ENCODE measurements around the gene CCSER1.

The CCSER1 gene

GRCh38 chr4:90495211-90495610 lies 368.0 kb downstream of the CCSER1 start:
- H3K27ac Mint-ChIP-seq: no peak overlapping the region
- DNase-seq (ENCODE audit: low spot score): no peak
- H3K27me3 Mint-ChIP-seq (ENCODE audit: low read depth): no peaks in the 10 kb centered on the region
- no peak overlapping the region for H3K4me3 Mint-ChIP-seq
- no peaks in the 10 kb centered on the region for H3K4me1 Mint-ChIP-seq (ENCODE audit: low read depth)
- H3K36me3 Mint-ChIP-seq (ENCODE audit: low read depth): no peaks in the 10 kb centered on the region
- peaks cover 5% of the 10 kb centered on the region for H3K9me3 Mint-ChIP-seq

- Mint-ChIP-seq H3K27me3 (ENCODE audit: low read depth) (no peaks in the 10 kb centered on the region), H3K27ac (no peak overlapping the region), H3K36me3 (ENCODE audit: low read depth) (no peaks in the 10 kb centered on the region), H3K4me3 (no peak overlapping the region), H3K4me1 (ENCODE audit: low read depth) (no peaks in the 10 kb centered on the region), H3K9me3 (peaks cover 5% of the 10 kb centered on the region)
- no peak for DNase-seq (ENCODE audit: low spot score)
Measured at GRCh38 chr4:90495936-90496335, 368.7 kb downstream of the CCSER1 start.

- Mint-ChIP-seq H3K9me3 (peaks cover 12% of the 10 kb centered on the region), H3K27ac (no peak overlapping the region), H3K4me3 (no peak overlapping the region), H3K4me1 (ENCODE audit: low read depth) (no peaks in the 10 kb centered on the region), H3K36me3 (ENCODE audit: low read depth) (no peaks in the 10 kb centered on the region), H3K27me3 (ENCODE audit: low read depth) (no peaks in the 10 kb centered on the region)
- no peak for DNase-seq (ENCODE audit: low spot score)
Measured at GRCh38 chr4:90498175-90498574, 371.0 kb downstream of the CCSER1 start.

- H3K27ac Mint-ChIP-seq: no peak overlapping the region
- H3K4me3 Mint-ChIP-seq: no peak overlapping the region
- H3K27me3 Mint-ChIP-seq (ENCODE audit: low read depth): no peaks in the 10 kb centered on the region
- peaks cover 29% of the 10 kb centered on the region for H3K9me3 Mint-ChIP-seq
- no peaks in the 10 kb centered on the region for H3K4me1 Mint-ChIP-seq (ENCODE audit: low read depth)
- no peak for DNase-seq (ENCODE audit: low spot score)
- H3K36me3 Mint-ChIP-seq (ENCODE audit: low read depth): no peaks in the 10 kb centered on the region
Measured at GRCh38 chr4:90503677-90504076, 376.5 kb downstream of the CCSER1 start.

GRCh38 chr4:90515191-90515590 lies 388.0 kb downstream of the CCSER1 start:
- Mint-ChIP-seq H3K27ac (no peak overlapping the region), H3K9me3 (peaks cover 10% of the 10 kb centered on the region), H3K4me3 (no peak overlapping the region), H3K36me3 (ENCODE audit: low read depth) (no peaks in the 10 kb centered on the region), H3K27me3 (ENCODE audit: low read depth) (no peaks in the 10 kb centered on the region), H3K4me1 (ENCODE audit: low read depth) (no peaks in the 10 kb centered on the region)
- no peak for DNase-seq (ENCODE audit: low spot score)

GRCh38 chr4:90528551-90528950 lies 401.4 kb downstream of the CCSER1 start:
- H3K27me3 Mint-ChIP-seq (ENCODE audit: low read depth): no peaks in the 10 kb centered on the region
- H3K27ac Mint-ChIP-seq: no peak overlapping the region
- DNase-seq (ENCODE audit: low spot score): no peak
- no peaks in the 10 kb centered on the region for H3K36me3 Mint-ChIP-seq (ENCODE audit: low read depth)
- H3K9me3 Mint-ChIP-seq: no peaks in the 10 kb centered on the region
- no peaks in the 10 kb centered on the region for H3K4me1 Mint-ChIP-seq (ENCODE audit: low read depth)
- H3K4me3 Mint-ChIP-seq: no peak overlapping the region

GRCh38 chr4:90536408-90536807 lies 409.2 kb downstream of the CCSER1 start:
- DNase-seq (ENCODE audit: low spot score): no peak
- Mint-ChIP-seq H3K9me3 (no peaks in the 10 kb centered on the region), H3K4me3 (no peak overlapping the region), H3K4me1 (ENCODE audit: low read depth) (no peaks in the 10 kb centered on the region), H3K36me3 (ENCODE audit: low read depth) (no peaks in the 10 kb centered on the region), H3K27me3 (ENCODE audit: low read depth) (no peaks in the 10 kb centered on the region), H3K27ac (no peak overlapping the region)

- Mint-ChIP-seq H3K4me3 (no peak overlapping the region), H3K36me3 (ENCODE audit: low read depth) (no peaks in the 10 kb centered on the region), H3K27me3 (ENCODE audit: low read depth) (no peaks in the 10 kb centered on the region), H3K4me1 (ENCODE audit: low read depth) (no peaks in the 10 kb centered on the region), H3K27ac (no peak overlapping the region), H3K9me3 (no peaks in the 10 kb centered on the region)
- DNase-seq (ENCODE audit: low spot score): no peak
Measured at GRCh38 chr4:90537491-90537890, 410.3 kb downstream of the CCSER1 start.

GRCh38 chr4:90540536-90540935 lies 413.3 kb downstream of the CCSER1 start:
- Mint-ChIP-seq H3K4me1 (ENCODE audit: low read depth) (no peaks in the 10 kb centered on the region), H3K4me3 (no peak overlapping the region), H3K36me3 (ENCODE audit: low read depth) (no peaks in the 10 kb centered on the region), H3K27me3 (ENCODE audit: low read depth) (no peaks in the 10 kb centered on the region), H3K9me3 (no peaks in the 10 kb centered on the region), H3K27ac (no peak overlapping the region)
- no peak for DNase-seq (ENCODE audit: low spot score)

- Mint-ChIP-seq H3K27ac (no peak overlapping the region), H3K27me3 (ENCODE audit: low read depth) (no peaks in the 10 kb centered on the region), H3K9me3 (no peaks in the 10 kb centered on the region), H3K4me3 (no peak overlapping the region), H3K4me1 (ENCODE audit: low read depth) (no peaks in the 10 kb centered on the region), H3K36me3 (ENCODE audit: low read depth) (no peaks in the 10 kb centered on the region)
- DNase-seq (ENCODE audit: low spot score): no peak
Measured at GRCh38 chr4:90542216-90542615, 415.0 kb downstream of the CCSER1 start.

- Mint-ChIP-seq H3K27ac (no peak overlapping the region), H3K4me1 (ENCODE audit: low read depth) (no peaks in the 10 kb centered on the region), H3K36me3 (ENCODE audit: low read depth) (no peaks in the 10 kb centered on the region), H3K9me3 (no peaks in the 10 kb centered on the region), H3K27me3 (ENCODE audit: low read depth) (no peaks in the 10 kb centered on the region), H3K4me3 (no peak overlapping the region)
- DNase-seq (ENCODE audit: low spot score): no peak
Measured at GRCh38 chr4:90543419-90544170, 416.4 kb downstream of the CCSER1 start.

- no peak overlapping the region for H3K4me3 Mint-ChIP-seq
- no peaks in the 10 kb centered on the region for H3K9me3 Mint-ChIP-seq
- no peak overlapping the region for H3K27ac Mint-ChIP-seq
- no peaks in the 10 kb centered on the region for H3K36me3 Mint-ChIP-seq (ENCODE audit: low read depth)
- H3K4me1 Mint-ChIP-seq (ENCODE audit: low read depth): no peaks in the 10 kb centered on the region
- no peaks in the 10 kb centered on the region for H3K27me3 Mint-ChIP-seq (ENCODE audit: low read depth)
- no peak for DNase-seq (ENCODE audit: low spot score)
Measured at GRCh38 chr4:90544532-90545045, 417.4 kb downstream of the CCSER1 start.

GRCh38 chr4:90545380-90545779 lies 418.2 kb downstream of the CCSER1 start:
- no peaks in the 10 kb centered on the region for H3K4me1 Mint-ChIP-seq (ENCODE audit: low read depth)
- H3K9me3 Mint-ChIP-seq: no peaks in the 10 kb centered on the region
- H3K36me3 Mint-ChIP-seq (ENCODE audit: low read depth): no peaks in the 10 kb centered on the region
- no peak overlapping the region for H3K27ac Mint-ChIP-seq
- H3K4me3 Mint-ChIP-seq: no peak overlapping the region
- no peak for DNase-seq (ENCODE audit: low spot score)
- no peaks in the 10 kb centered on the region for H3K27me3 Mint-ChIP-seq (ENCODE audit: low read depth)

GRCh38 chr4:90546114-90546513 lies 418.9 kb downstream of the CCSER1 start:
- Mint-ChIP-seq H3K9me3 (no peaks in the 10 kb centered on the region), H3K27me3 (ENCODE audit: low read depth) (no peaks in the 10 kb centered on the region), H3K36me3 (ENCODE audit: low read depth) (no peaks in the 10 kb centered on the region), H3K4me1 (ENCODE audit: low read depth) (no peaks in the 10 kb centered on the region), H3K27ac (no peak overlapping the region), H3K4me3 (no peak overlapping the region)
- DNase-seq (ENCODE audit: low spot score): no peak

GRCh38 chr4:90570615-90571014 lies 443.4 kb downstream of the CCSER1 start:
- H3K27me3 Mint-ChIP-seq (ENCODE audit: low read depth): no peaks in the 10 kb centered on the region
- no peak overlapping the region for H3K27ac Mint-ChIP-seq
- no peaks in the 10 kb centered on the region for H3K4me1 Mint-ChIP-seq (ENCODE audit: low read depth)
- H3K36me3 Mint-ChIP-seq (ENCODE audit: low read depth): no peaks in the 10 kb centered on the region
- peaks cover 3% of the 10 kb centered on the region for H3K9me3 Mint-ChIP-seq
- DNase-seq (ENCODE audit: low spot score): no peak
- H3K4me3 Mint-ChIP-seq: no peak overlapping the region
